Endothelial cell of umbilical vein (primary cell): ENCODE results near the gene HCN1. TPM values are rescaled to one million over a fixed set of nuclear protein-coding genes. Genes with fewer than 3 reads are reported as not detected.

Experiments used
- BruUV-seq: library from RNA; stranded (reverse); fragments of 400-500 nt; replicated peaks from 2 replicates; lab custom pipeline; 2021; lab: Mats Ljungman, UMichigan
- CTCF ChIA-PET: fragments of 300-600, 350-600 bp; sonication (Branson Sonifier 250); formaldehyde crosslinking; loops from one replicate; lab custom pipeline; 2021; ENCODE audit warnings: antibody characterized with exemption, inconsistent platforms; lab: Charles Lee
- POLR2A ChIA-PET: fragments of 300-600, 350-600 bp; sonication (Branson Sonifier 250); formaldehyde crosslinking; loops from one replicate; lab custom pipeline; 2021; ENCODE audit warnings: antibody characterized with exemption, inconsistent platforms; lab: Charles Lee
- DNase-seq: peaks from one replicate; pipeline ENCODE4 v3.0.0-alpha.2; 2011; ENCODE audit warnings: low read depth, low spot score
- FAIRE-seq: peaks from 2 replicates; lab custom pipeline; 2011; peaks lifted over from hg19 to GRCh38; lab: Jason Lieb, UNC
- H2AFZ ChIP-seq: 2 replicates; pipeline ENCODE4 v1.6.0; 2012; ENCODE audit warnings: low read depth, low read length, control low read depth, inconsistent platforms
- H3K27ac ChIP-seq: 2 replicates; pipeline ENCODE4 v1.5.1; 2011; ENCODE audit warnings: low read depth, mild to moderate bottlenecking, control low read depth, low read length, moderate library complexity; ENCODE audit not compliant: insufficient read depth
- H3K27me3 ChIP-seq, 2 experiments: 2 replicates each; pipeline versions ENCODE4 v1.6.0 to v1.6.1; 2011; ENCODE audit warnings: low read length in 2 of 2, mixed read lengths in 1 of 2; ENCODE audit not compliant: control insufficient read depth in 2 of 2, insufficient read depth in 2 of 2
- H3K36me3 ChIP-seq, 2 experiments: 2 replicates in 1 of 2; 3 replicates in 1 of 2; pipeline ENCODE4 v1.5.1; 2011; ENCODE audit warnings: low read length in 2 of 2, mild to moderate bottlenecking in 1 of 2, moderate library complexity in 1 of 2; ENCODE audit not compliant: control insufficient read depth in 2 of 2, insufficient read depth in 2 of 2; ENCODE audit errors: extremely low read depth in 1 of 2
- H3K4me1 ChIP-seq: 3 replicates; pipeline ENCODE4 v1.5.1; 2011; ENCODE audit warnings: mild to moderate bottlenecking, low read length; ENCODE audit not compliant: control insufficient read depth, insufficient read depth; ENCODE audit errors: extremely low read depth
- H3K4me2 ChIP-seq: 2 replicates; pipeline ENCODE4 v1.6.1; 2011; ENCODE audit warnings: low read length, control low read depth, mixed read lengths; ENCODE audit not compliant: insufficient read depth
- H3K4me3 ChIP-seq, 3 experiments: fragments of 200-600 bp in 1 of 3; sonication (generic), shearing (Covaris generic) in 1 of 3; replicated peaks in 1 of 3; 2 replicates each; pipeline ENCODE4 v1.5.1; 2011 to 2016; ENCODE audit warnings: control low read depth in 3 of 3, low read length in 3 of 3, mild to moderate bottlenecking in 2 of 3, inconsistent platforms in 1 of 3, low read depth in 1 of 3, moderate library complexity in 1 of 3; ENCODE audit not compliant: insufficient read depth in 1 of 3
- H3K79me2 ChIP-seq: 2 replicates; pipeline ENCODE4 v1.6.0; 2012; ENCODE audit warnings: low read length, inconsistent platforms; ENCODE audit not compliant: control insufficient read depth, insufficient read depth
- H3K9ac ChIP-seq: replicated peaks from 2 replicates; pipeline ENCODE3; 2011; ENCODE audit warnings: low read length, control low read depth; ENCODE audit not compliant: insufficient read depth; ENCODE audit errors: extremely low read depth
- H3K9me1 ChIP-seq: replicated peaks from 3 replicates; pipeline ENCODE4 v1.6.0; 2011; ENCODE audit warnings: mild to moderate bottlenecking, low read length; ENCODE audit not compliant: control insufficient read depth, insufficient read depth; ENCODE audit errors: extremely low read depth
- H3K9me3 ChIP-seq: replicated peaks from 2 replicates; pipeline ENCODE4 v1.5.1; 2012; ENCODE audit warnings: low read length, inconsistent platforms; ENCODE audit not compliant: control insufficient read depth, insufficient read depth
- H4K20me1 ChIP-seq: replicated peaks from 2 replicates; pipeline ENCODE3; 2011; ENCODE audit warnings: mild to moderate bottlenecking, low read length; ENCODE audit not compliant: control insufficient read depth, insufficient read depth; ENCODE audit errors: extremely low read depth
- EZH2 ChIP-seq: IDR thresholded peaks from 2 replicates; pipeline ENCODE4 v1.6.1; 2012; ENCODE audit warnings: borderline replicate concordance, low read depth, mild to moderate bottlenecking, moderate library complexity, low read length, inconsistent platforms; ENCODE audit not compliant: severe bottlenecking
- FOS ChIP-seq: IDR thresholded peaks from 2 replicates; pipeline ENCODE4 v1.6.1; 2011; ENCODE audit warnings: mild to moderate bottlenecking, low read length, moderate library complexity, borderline replicate concordance; ENCODE audit not compliant: insufficient read depth
- GATA2 ChIP-seq: IDR thresholded peaks from 2 replicates; pipeline ENCODE4 v1.7.0; 2011; ENCODE audit warnings: low read depth, mild to moderate bottlenecking, moderate library complexity, mixed read lengths, low read length; ENCODE audit not compliant: insufficient read length, insufficient read depth
- JUN ChIP-seq: IDR thresholded peaks from 2 replicates; pipeline ENCODE4 v1.6.1; 2011; ENCODE audit warnings: borderline replicate concordance, low read depth; ENCODE audit not compliant: insufficient read length, insufficient read depth
- MYC ChIP-seq: IDR thresholded peaks from one replicate; pipeline ENCODE4 v1.6.1; 2011; ENCODE audit warnings: mild to moderate bottlenecking, low read depth, low read length
- POLR2A ChIP-seq: IDR thresholded peaks from 2 replicates; pipeline ENCODE4 v1.6.1; 2012; ENCODE audit warnings: low read depth, mild to moderate bottlenecking, control low read depth, low read length
- POLR2AphosphoS5 ChIP-seq: IDR thresholded peaks from 2 replicates; pipeline ENCODE4 v1.6.1; 2012; ENCODE audit warnings: low read depth, mild to moderate bottlenecking, control low read depth, low read length, moderate library complexity; ENCODE audit not compliant: insufficient read depth
- dilution Hi-C: fragments of 300-500 bp; cut with MboI; formaldehyde crosslinking; loops from one replicate; pipeline ENCODE4 v1.15.0; 2019; ENCODE audit warnings: low sequenced_read_pairs; ENCODE audit not compliant: extremely low pct_ligation_motif_present
- intact Hi-C: fragments of 100-400 bp; cut with micrococcal nuclease; formaldehyde crosslinking; loops from one replicate; pipeline ENCODE4 v1.10.0; 2022
- polyA plus RNA-seq, 4 experiments: library from polyadenylated mRNA; depleted of rRNA in 3 of 4; stranded (reverse) in 3 of 4; unstranded in 1 of 4; fragments of >200 nt; gene quantifications; 2 replicates each; pipeline versions ENCODE4 v1.2.1 to v1.2.3, GENCODE V29; 2011 to 2012; ENCODE audit warnings: missing spikeins in 1 of 4
- total RNA-seq: library from RNA; stranded (reverse); gene quantifications from 2 replicates; pipeline ENCODE4 v1.2.3, GENCODE V29; 2021
- TF ChIP-seq, protein P1 (sequence below): IDR thresholded peaks from 2 replicates; pipeline ENCODE4 v1.6.1; 2011; ENCODE audit not compliant: insufficient read depth, insufficient read length
- TF ChIP-seq, protein P2 (sequence below), 2 donors: IDR thresholded peaks; 1 replicate in 1 of 2; 2 replicates in 1 of 2; pipeline ENCODE4 v1.5.1; 2011; ENCODE audit warnings: low read length in 2 of 2, mild to moderate bottlenecking in 2 of 2, moderate library complexity in 2 of 2, control low read depth in 1 of 2, inconsistent platforms in 1 of 2, low read depth in 1 of 2; ENCODE audit not compliant: insufficient read depth in 1 of 2; ENCODE audit errors: extremely low read depth in 1 of 2

HCN1 gene
- total and polyA plus RNA-seq, 2 donors (not counting 3 experiments of a cell fraction or from before 2014, with no cell fraction given) = not detected

GRCh38 chr5:45417285-45417998 is 278.7 kb downstream of the HCN1 start:
- no peak overlapping the region for H2AFZ ChIP-seq
- H3K9me3 ChIP-seq = no peaks in the 10 kb centered on the region
- H3K79me2 ChIP-seq = no peaks in the 10 kb centered on the region
- no peak overlapping the region for H3K4me3 ChIP-seq
- TF ChIP-seq POLR2A (no peak), EZH2 (no peak), MYC (no peak), GATA2 (no peak), POLR2AphosphoS5 (no peak), FOS (no peak), JUN (no peak)
- TF ChIP-seq, protein P1, sequence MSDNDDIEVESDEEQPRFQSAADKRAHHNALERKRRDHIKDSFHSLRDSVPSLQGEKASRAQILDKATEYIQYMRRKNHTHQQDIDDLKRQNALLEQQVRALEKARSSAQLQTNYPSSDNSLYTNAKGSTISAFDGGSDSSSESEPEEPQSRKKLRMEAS = no peak
- TF ChIP-seq, protein P2, sequence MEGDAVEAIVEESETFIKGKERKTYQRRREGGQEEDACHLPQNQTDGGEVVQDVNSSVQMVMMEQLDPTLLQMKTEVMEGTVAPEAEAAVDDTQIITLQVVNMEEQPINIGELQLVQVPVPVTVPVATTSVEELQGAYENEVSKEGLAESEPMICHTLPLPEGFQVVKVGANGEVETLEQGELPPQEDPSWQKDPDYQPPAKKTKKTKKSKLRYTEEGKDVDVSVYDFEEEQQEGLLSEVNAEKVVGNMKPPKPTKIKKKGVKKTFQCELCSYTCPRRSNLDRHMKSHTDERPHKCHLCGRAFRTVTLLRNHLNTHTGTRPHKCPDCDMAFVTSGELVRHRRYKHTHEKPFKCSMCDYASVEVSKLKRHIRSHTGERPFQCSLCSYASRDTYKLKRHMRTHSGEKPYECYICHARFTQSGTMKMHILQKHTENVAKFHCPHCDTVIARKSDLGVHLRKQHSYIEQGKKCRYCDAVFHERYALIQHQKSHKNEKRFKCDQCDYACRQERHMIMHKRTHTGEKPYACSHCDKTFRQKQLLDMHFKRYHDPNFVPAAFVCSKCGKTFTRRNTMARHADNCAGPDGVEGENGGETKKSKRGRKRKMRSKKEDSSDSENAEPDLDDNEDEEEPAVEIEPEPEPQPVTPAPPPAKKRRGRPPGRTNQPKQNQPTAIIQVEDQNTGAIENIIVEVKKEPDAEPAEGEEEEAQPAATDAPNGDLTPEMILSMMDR (IDR thresholded peaks at IDR 0.05; ENCODE audit: extremely low read depth in 1 of 2, insufficient read depth in 1 of 2, low read depth in 1 of 2, low read length in 2 of 2) = no peak
- no peak overlapping the region for H3K27ac ChIP-seq
- BruUV-seq = no TSS peak
- H3K9me1 ChIP-seq = no peaks in the 10 kb centered on the region
- no peak overlapping the region for H3K4me2 ChIP-seq
- CTCF ChIA-PET = interaction anchor here (0.7 to 1.1 kb wide), 3 partner anchors 8 to 47 kb away, joined by 3 read pairs; no protein-coding TSS in a partner anchor
- intact Hi-C loops (no loop called here), dilution Hi-C loops (no loop called here)
- no peaks in the 10 kb centered on the region for H3K36me3 ChIP-seq
- POLR2A ChIA-PET = no interaction called here
- DNase-seq (no peak), FAIRE-seq (no peak)
- H3K9ac ChIP-seq = no peak overlapping the region
- no peaks in the 10 kb centered on the region for H3K4me1 ChIP-seq
- H3K27me3 ChIP-seq = no peaks in the 10 kb centered on the region
- no peaks in the 10 kb centered on the region for H4K20me1 ChIP-seq
